Measurements from ENCODE around the gene TAT.
"Not testable (repeated sequence)": the region's sequence is repeated elsewhere in the genome, so short reads cannot be mapped to it uniquely, and the experiment has no call there.

TAT gene

GRCh38 chr16:71576971-71577370 lies at the start of gene TAT:
Gene TAT (minus strand): TSS chr16:71577092. CDS start chr16:71576415, 677 bp downstream.
- H3K27ac ChIP-seq: no peak within 1 kb of the TSS
- no peak for TF ChIP-seq CTCF (conservative IDR thresholded peaks at IDR 0.05)

GRCh38 chr16:71626018-71626857 lies 49.3 kb upstream of the TAT start, which contains the start of gene MARVELD3:
Gene MARVELD3 (plus strand): TSS chr16:71626184. CDS start chr16:71626230, 46 bp downstream.
- TF ChIP-seq CTCF (conservative IDR thresholded peaks at IDR 0.05): peak; percentile 45
- peak within 1 kb of the TSS; percentile 69; the same call in 1 of the 2 replicates for H3K27ac ChIP-seq

DNA sequence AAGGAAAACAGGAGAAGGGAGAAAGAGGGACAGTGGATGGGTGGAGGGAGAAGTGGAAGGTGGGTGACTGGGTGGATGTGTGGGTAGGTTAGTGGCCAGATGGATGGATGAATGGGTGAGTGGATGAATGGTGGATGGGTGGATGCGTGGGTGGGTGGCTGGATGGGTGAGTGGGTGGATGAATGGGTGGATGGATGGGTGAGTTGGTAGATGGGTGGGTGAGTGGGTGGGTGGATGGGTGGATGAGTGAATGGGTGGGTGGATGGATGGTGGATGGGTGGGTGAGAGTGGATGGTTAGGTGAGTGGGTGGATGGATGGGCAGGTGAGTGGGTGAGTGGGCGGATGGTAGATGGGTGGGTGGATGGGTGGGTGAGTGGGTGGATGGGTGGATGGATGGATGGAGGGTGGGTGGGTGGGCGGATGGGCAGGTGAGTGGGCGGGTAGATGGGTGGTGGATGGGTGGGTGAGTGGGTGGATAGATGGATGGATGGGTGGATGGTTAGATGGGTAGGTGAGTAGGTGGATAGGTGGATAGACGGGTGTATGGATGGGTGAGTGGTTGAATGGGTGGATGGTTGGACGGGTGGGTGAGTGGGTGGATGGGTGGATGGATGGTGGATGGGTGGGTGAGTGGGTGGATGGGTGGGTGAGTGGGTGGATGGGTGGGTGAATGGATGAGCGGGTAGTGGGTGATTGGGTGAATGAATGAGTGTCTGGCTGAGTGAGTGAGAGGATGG lies 48.4 kb upstream of the TAT start:
- peak overlapping the region; percentile 69; the same call in 1 of the 2 replicates for H3K27ac ChIP-seq
- no peak for TF ChIP-seq CTCF (conservative IDR thresholded peaks at IDR 0.05)

- H3K27ac ChIP-seq: no peak overlapping the region
- TF ChIP-seq CTCF (conservative IDR thresholded peaks at IDR 0.05): no peak
Observed at GRCh38 chr16:71623597-71623996, 46.7 kb upstream of the TAT start.

- H3K27ac ChIP-seq: no peak overlapping the region
- no peak for TF ChIP-seq CTCF (conservative IDR thresholded peaks at IDR 0.05)
Observed at GRCh38 chr16:71622088-71622487, 45.2 kb upstream of the TAT start.

DNA sequence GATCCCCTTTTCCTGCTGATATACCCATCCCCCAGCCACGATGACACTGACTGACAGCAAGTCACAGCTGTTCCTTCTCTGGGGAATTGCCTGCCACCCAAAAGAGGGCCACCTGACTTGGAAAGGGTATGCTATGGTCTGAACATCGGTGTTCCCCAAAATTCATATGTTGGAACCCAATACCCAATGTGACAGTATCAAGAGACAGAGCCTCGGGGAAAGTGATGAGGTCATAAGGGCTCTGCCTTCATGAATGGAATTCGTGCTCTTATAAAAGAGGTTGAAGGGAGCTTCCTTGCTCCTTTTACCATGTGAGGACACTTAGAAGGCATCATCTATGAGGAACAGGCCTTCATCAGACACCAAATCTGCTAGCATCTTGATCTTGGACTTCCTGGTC lies 41.5 kb upstream of the TAT start:
- H3K27ac ChIP-seq: no peak overlapping the region
- TF ChIP-seq CTCF (conservative IDR thresholded peaks at IDR 0.05): no peak

DNA sequence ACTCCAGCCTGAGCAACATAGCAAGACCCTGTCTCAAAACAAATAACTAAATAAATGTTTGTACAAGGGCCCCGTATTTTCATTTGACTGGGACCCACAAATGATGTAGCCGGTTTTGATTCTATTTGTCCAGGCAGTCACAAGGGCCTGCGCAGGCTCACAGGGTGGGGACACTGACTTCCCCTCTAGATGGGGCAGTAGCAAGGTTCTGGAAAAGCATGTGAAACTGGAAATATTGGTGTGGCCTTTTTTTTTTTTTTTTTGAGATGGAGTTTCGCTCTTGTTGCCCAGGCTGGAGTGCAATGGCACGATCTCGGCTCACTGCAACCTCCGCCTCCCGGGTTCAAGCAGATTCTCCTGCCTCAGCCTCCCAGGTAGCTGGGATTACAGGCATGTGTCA lies 38.1 kb upstream of the TAT start:
- not testable (repeated sequence) for H3K27ac ChIP-seq

All from VCaP (cell line).